ENCODE data around the gene CRIP1.

DNA sequence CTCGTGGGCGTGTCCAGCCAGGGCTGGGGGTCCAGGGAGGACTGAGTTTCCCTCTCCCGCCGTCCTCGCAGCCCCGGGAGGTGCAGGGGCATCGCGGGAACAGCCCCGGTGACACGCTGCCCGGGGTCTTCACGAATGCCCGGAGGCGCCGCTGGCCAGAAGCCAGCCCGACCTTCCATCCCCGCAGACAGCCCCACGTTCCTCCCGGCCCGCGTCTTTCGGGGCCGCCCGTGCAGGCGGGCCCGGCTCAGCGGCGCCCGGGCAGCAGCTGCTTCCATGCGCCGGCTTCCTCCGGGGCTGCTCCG, 3.5 kb downstream of the CRIP1 start:
- TF ChIP-seq YY1 (IDR thresholded peaks at IDR 0.05; ENCODE audit: insufficient read depth, insufficient read length) (no peak), ZNF274 (IDR thresholded peaks at IDR 0.05; ENCODE audit: low read depth, low read length) (no peak)

Measured in NT2/D1 (cell line).